NCI-H1092 (cell line): ENCODE results near the gene KRT35.

Source experiments
- DNase-seq: peaks from one replicate; lab custom pipeline; 2025; lab: John Stamatoyannopoulos, UW

KRT35 gene

GRCh38 chr17:41486809-41487530 lies 6.0 kb upstream of the KRT35 start:
- DNase-seq = no peak

GRCh38 chr17:41486316-41486715 lies 5.4 kb upstream of the KRT35 start:
- DNase-seq = no peak

- DNase-seq = no peak
Measured at GRCh38 chr17:41484920-41485904, 4.3 kb upstream of the KRT35 start.

- peak; percentile 32 for DNase-seq
Measured at GRCh38 chr17:41483991-41484826, 3.3 kb upstream of the KRT35 start.

GRCh38 chr17:41483531-41483930 lies 2.6 kb upstream of the KRT35 start:
- no peak for DNase-seq

- DNase-seq = no peak
Measured at GRCh38 chr17:41480581-41480980, 370 bp downstream of the KRT35 start.

GRCh38 chr17:41480136-41480535 lies 815 bp downstream of the KRT35 start:
- no peak for DNase-seq

- DNase-seq = no peak
Measured at GRCh38 chr17:41478237-41478636, 2.7 kb downstream of the KRT35 start.

GRCh38 chr17:41476866-41477815 lies 3.8 kb downstream of the KRT35 start:
- no peak for DNase-seq

- no peak for DNase-seq
Measured at GRCh38 chr17:41475421-41475820, 5.5 kb downstream of the KRT35 start.

- no peak for DNase-seq
Measured at GRCh38 chr17:41474863-41475262, 6.1 kb downstream of the KRT35 start.

- DNase-seq = no peak
Measured at GRCh38 chr17:41468346-41468745, 12.6 kb downstream of the KRT35 start.

- DNase-seq = no peak
Measured at GRCh38 chr17:41467561-41467960, 13.4 kb downstream of the KRT35 start.

GRCh38 chr17:41466988-41467387 lies 14.0 kb downstream of the KRT35 start, which contains the start of gene KRT32:
TSS of gene KRT32 (minus strand) at chr17:41467386. CDS start at chr17:41467325, 61 bp downstream.
- no peak for DNase-seq

GRCh38 chr17:41464682-41465081 lies 16.3 kb downstream of the KRT35 start:
- no peak for DNase-seq

GRCh38 chr17:41464173-41464572 lies 16.8 kb downstream of the KRT35 start:
- no peak for DNase-seq

- no peak for DNase-seq
Measured at GRCh38 chr17:41463746-41464145, 17.2 kb downstream of the KRT35 start.

- DNase-seq = no peak
Measured at GRCh38 chr17:41462705-41463104, 18.2 kb downstream of the KRT35 start.

- DNase-seq = no peak
Measured at GRCh38 chr17:41457676-41458075, 23.3 kb downstream of the KRT35 start.

- no peak for DNase-seq
Measured at GRCh38 chr17:41456204-41456603, 24.7 kb downstream of the KRT35 start.

GRCh38 chr17:41455236-41455635 lies 25.7 kb downstream of the KRT35 start:
- DNase-seq = no peak
